OCI-LY7 (cell line): ENCODE results near the gene ESPNL.

Source experiments
- EZH2phosphoT487 ChIP-seq: fragments of 200-600 bp; sonication (generic); IDR thresholded peaks from 2 replicates; pipeline ENCODE4 v1.6.1; 2018; ENCODE audit warnings: low read depth, borderline replicate concordance, mild to moderate bottlenecking, mixed run types, antibody characterized with exemption, low read length, moderate library complexity, mixed read lengths
- TF ChIP-seq, protein P1 (sequence below): fragments of 200-600 bp; sonication (generic); conservative IDR thresholded peaks from 2 replicates; pipeline ENCODE4 v1.5.1; 2014; ENCODE audit warnings: mild to moderate bottlenecking, antibody characterized with exemption, low read length, moderate library complexity, mixed read lengths

- TF ChIP-seq, protein P1, sequence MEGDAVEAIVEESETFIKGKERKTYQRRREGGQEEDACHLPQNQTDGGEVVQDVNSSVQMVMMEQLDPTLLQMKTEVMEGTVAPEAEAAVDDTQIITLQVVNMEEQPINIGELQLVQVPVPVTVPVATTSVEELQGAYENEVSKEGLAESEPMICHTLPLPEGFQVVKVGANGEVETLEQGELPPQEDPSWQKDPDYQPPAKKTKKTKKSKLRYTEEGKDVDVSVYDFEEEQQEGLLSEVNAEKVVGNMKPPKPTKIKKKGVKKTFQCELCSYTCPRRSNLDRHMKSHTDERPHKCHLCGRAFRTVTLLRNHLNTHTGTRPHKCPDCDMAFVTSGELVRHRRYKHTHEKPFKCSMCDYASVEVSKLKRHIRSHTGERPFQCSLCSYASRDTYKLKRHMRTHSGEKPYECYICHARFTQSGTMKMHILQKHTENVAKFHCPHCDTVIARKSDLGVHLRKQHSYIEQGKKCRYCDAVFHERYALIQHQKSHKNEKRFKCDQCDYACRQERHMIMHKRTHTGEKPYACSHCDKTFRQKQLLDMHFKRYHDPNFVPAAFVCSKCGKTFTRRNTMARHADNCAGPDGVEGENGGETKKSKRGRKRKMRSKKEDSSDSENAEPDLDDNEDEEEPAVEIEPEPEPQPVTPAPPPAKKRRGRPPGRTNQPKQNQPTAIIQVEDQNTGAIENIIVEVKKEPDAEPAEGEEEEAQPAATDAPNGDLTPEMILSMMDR: no peak
- no peak for TF ChIP-seq EZH2phosphoT487
Measured at GRCh38 chr2:238069877-238070276, 30.3 kb upstream of the ESPNL start.
